HG03039 (cell line): ENCODE data around the gene GOLGA5.
"Not testable (repeated sequence)": the region's sequence is repeated elsewhere in the genome, so short reads cannot be mapped to it uniquely, and the experiment has no call there.

Experiments used
- ATAC-seq: cut with Tn5 transposase; IDR thresholded peaks from one replicate; pipeline ENCODE4 v1.9.1; 2021; ENCODE audit warnings: mild to moderate bottlenecking, moderate library complexity; ENCODE audit not compliant: unreplicated experiment

Gene GOLGA5

DNA sequence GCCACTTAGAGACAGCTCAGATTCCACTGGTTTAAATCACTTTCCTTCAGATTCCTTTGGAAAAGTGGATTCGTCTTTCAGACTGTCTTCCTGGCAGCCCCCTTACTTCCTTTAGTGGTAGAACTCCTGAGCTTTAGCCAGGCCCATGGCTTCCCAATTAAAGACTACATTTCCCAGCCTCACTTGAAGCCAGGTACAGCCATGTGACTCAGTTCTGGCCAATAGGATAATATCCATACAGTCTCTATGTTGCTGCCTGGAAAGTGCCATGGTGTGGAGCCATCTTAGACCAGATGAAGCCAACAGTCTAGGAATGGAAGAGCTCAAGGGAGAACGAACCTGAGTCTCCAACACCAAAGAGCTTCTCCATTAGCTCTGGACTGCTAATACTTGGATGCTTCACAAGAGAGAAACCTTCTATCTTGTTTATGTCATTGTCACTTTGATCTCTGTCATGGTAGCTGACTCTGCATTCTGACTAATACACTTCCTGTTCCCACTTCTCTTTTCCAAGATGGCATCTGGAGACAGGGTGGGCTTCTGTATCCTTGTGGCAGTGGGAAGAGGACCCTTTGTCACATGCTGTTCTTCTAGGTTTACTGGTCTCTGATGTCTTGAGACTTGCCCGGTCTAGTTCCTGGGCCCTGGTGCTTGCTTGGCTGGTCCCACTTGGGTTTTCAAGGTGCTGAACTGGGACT lies 15.1 kb upstream of the GOLGA5 start:
- not testable (repeated sequence) for ATAC-seq

DNA sequence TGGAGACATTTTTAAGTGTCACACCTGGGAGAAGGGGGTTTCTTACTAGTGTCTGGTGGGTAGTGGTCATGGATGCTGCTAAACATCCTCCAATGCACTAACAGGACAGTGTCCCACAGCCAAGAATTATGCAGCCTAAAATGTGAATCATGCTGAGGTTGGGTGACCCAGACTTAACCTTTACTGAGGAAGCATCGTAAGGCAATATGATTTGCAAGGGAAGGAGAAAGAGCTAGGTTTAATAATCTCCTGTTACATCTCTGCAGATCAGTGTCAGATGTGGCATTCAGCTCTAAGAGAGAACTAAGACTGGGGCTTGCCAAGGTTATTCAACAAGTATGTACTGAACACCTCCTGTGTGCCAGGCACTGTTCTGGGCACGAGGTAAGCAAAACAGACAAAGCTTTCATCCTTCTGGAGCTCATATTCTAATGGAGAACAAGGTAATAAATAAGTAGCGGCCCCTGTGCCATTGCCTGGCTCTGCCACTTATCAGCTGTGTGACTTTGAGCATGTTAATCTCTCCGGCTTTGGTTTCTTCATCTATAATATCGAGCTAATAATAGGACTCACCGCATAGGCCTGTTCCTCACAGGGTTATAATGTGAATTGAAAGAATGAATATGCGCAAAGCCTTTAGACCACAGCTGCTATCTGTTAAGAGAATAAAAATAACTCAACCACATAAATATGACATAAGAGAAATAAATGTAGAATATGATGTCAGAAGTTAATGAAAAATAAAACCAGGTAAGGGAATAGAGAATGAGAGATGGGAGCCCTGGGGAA lies 13.5 kb upstream of the GOLGA5 start:
- no peak for ATAC-seq

DNA sequence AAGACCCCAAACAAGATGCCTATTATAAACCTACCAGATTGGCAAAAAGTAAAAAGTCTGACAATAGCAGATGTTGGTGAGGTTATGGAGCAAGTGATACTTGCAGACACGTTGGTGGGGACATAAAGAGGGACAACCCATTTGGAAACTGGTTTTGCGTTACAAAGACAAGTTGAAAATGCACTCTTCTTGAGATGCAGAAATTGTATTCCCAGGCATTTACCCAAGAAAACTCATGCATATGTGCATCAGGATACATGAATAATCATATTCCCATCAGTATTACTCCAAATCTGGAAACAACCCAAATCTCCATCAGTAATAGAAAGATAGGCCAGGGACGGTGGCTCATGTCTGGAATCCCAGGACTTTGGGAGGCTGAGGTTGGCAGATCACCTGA lies 12.8 kb upstream of the GOLGA5 start:
- no peak for ATAC-seq

DNA sequence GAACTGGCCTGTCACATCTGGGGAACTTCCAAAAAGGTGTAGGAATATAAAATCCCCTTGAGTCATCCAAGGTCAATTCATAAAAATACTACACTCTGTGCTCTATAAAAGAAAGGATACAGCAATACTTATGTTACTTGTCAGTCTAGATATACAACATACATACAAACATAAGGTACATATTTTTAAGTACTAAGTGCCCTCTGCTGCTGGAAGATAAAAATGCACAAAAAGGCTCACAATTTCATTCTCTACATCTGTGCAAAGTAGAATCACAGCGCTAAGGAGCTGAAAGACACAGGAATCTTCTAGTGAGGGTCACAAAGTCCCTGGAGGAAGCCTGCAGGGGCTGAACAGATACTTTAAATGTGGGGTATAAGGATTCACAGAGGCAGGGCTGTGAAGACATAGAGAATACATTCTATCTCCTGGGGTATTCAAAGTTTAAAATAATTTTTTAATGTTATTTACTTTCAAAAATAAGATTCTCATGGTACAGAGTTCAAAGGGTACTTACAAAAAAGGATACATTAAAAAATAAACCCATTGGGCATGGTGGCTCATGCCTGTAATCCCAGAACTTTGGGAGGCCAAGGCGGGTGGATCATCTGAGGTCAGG lies 10.2 kb upstream of the GOLGA5 start:
- ATAC-seq = no peak

DNA sequence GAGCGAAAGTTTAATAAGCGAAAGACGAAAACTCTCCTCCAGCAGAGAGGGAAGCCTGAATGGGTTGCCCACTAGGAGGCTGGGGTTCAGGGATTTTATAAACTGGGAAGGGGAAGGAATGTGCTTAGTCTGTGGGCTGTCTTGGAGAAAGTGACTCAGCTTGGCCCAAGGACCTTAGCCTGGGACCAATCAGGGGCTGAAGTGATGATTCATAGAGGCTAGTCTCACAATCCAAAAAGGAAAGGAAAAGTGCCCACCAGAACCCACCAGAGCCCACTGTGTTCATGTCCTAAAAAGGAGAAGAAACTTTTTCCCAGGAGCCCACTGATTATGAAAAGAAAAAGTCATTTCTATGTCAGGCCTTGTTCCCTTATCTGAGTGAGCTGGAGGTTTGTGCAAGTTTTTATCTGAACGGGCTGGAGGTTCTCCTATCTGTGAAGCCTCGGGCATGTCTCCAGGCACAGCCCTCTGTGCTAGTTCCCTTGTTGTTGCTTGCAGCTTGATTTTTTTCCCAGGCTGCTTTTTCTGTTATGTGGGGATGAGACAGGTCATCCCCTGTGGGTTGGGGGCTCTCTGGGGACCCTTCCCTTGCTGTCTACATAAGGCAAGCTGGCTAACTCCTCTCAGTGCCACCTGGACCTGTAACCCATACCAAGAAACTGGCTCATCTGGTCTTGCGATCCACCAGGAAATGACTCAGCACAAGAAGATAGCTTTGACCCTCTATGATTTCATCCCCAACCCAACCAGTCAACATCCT lies 8.3 kb upstream of the GOLGA5 start:
- ATAC-seq = no peak

DNA sequence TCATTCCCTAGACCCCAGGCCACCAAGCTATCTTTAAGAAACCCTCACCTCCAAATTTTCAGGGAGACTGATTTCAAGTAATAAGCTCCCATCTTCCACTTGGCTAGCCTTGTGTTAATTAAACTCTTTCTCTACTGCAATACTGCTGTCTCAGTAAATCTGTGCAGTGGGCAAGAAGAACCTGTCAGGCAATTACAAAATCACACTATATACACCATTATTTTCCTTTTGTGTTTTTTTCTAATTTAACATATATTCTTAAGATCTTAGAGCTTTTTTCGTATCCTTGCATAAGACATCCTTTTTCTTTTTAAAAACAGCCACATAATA lies 7.7 kb upstream of the GOLGA5 start:
- ATAC-seq = no peak

DNA sequence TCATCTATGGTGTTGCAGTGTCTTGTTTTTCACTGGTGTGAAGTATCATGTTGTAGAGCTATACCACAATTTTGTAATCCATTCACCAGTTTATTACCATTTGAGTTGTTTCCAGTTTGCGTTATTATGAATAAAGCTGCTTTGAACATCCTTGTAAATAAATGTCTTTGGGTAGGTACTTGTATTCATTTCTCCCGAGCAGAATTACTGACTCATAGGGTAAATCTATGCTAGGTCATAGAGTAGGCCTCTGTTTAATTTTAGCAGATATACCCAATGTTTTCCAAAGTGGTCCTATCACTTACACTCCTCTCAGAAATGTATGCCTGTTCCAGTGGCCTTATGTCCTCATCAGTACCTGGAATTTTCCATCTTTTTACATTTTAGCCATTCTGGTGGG lies 6.6 kb upstream of the GOLGA5 start:
- ATAC-seq = no peak

DNA sequence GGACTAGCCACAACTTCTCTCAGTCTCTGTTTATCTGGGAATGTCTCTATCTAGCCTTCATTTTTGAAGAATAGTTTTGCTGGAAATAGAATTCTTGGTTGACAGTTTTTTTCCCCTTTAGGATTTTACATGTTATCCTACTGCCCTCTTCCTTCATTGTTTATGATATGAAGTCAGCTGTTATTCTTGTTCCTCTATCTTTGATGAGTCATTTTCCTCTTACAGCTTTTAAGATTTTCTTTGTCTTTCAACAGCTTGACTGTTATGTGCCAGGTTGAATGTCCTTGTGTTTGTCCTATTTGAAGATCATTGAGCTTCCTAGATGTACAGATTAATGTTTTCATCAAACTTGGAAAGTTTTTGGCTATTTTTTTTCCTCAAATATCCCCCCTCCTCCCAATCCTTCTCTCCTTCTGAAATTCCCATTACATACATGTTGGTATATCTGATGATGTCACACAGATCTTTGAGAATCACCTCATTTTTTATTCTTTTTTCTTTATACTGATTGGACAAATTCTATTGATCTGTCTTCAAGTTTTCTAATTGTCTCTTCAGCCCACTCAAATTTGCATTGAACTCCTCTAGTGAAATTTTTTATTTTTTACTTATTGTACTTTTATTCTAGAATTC lies 4.5 kb upstream of the GOLGA5 start:
- no peak for ATAC-seq

DNA sequence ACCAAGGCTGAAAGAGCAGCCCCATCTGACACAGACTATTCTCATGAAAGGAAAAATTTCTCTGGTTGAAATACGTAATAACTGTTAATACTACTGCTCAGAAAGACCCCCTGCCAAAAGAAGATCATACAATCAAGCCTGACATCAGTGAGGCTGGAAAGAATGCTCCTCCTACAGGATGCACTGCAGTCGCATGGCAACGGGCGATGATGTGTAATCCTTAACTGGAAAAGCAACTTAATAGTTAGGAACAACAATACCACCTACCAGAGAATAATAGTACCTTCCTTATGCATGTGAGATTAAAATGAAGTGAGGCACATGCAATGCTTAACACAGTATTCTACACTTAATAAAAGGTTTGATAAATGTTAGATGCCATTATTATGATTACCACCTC lies 1.2 kb upstream of the GOLGA5 start:
- ATAC-seq = no peak

DNA sequence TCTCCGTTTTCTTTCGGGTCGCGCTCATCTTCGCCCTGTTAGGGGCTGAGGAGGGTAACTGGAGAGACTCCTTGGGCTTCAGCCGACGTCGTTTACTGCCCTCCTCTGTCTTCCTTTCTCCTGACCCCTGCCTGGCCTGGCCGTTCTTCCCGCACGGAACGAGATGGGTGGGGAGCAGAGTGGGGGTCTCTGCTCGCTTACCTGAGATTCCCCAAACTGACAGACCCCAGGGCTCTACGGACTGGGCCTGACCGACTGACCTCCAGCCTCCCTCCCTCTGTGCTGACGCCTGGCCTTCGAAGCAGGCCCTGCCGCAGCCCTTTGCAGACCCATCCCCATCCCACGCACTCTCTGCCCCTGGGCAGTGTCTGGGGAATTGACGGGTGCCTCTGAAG lies 439 bp downstream of the GOLGA5 start:
- ATAC-seq = no peak

DNA sequence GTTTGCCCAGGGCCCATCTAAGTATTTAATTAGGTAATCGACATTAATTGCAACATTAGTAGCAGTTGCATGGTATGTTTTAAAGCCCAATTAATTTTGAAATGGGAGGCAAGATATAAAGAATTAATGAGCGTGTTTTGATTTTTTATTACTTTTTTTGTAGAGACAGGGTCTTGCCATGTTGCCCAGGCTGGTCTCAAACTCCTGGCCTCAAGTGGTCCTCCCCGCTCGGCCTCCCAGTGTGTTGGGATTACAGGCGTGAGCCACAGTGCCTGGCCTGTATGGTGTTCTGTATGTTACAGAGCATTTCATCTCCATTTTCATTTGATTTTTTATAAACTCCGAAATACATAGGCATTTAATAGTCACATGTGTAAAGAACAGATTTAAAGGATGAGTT lies 856 bp downstream of the GOLGA5 start:
- ATAC-seq = no peak

DNA sequence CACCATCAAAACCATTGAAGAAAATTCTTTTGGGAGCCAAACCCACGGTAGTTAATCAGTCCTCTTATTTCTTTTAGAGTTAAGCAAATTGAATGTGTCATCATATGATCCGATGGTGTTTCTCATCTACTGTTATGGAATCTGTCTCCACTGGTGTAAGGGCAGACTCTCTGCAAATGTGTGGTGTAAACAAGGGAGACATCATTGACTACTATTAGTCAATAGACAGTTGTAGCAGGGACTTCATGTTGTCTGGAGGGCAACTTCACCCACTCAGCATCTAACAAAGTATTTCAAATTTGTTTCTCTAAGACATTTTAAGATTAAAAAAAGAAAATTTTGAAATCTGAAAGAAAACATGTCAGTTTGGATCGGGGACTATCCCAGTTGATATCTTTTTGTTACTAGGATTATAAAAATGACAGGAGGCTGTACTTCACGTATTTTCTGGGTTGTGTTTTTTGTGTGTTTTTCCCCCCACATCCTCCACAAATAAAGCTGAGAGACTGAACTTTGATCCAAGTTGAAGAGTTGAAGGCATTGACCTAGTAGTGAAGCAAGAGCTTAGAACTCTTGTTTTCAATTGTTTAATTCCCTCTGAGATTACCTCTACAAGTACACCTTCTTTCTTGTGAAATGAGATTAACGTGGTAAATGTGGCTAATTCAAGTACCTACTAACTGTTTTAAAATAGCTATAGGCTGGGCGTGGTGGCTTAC lies 4.0 kb downstream of the GOLGA5 start:
- ATAC-seq = no peak

DNA sequence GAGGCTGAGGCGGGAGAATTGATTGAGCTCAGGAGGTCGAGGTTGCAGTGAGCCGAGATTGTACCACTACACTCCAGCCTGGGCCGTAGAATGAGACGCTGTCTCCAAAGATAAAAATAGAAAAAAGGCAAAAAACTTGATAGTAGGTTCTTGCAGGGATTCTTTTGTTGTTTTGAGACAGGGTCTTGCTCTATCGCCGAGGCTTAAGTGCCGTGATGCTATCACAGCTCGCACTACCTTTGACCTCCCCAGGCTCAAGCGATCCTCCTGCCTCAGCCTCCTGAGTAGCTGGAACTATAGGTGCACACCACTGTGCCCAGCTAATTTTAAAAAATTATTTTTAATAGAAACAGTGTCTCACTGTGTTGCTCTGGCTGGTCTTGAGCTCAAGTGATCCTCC lies 4.7 kb downstream of the GOLGA5 start:
- no peak for ATAC-seq

DNA sequence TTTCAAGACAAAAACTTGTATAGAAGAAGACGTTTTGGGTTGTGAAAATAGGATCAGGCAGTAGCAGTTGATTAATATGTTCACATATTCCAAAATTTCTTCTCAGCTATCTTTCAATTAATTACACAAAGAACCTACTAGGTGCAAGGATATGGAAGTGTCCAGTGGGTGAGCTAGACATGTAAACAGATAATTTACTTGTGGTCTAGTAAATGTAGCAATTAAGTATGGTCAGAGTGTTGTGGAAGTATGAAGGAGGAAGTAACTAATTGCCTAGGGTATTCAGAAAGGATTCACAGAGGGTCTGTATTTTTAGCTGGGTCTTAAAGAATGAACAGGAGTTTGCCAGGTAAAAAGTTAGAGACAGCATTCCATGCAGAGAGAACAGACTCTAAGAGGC lies 5.9 kb downstream of the GOLGA5 start:
- ATAC-seq = no peak

DNA sequence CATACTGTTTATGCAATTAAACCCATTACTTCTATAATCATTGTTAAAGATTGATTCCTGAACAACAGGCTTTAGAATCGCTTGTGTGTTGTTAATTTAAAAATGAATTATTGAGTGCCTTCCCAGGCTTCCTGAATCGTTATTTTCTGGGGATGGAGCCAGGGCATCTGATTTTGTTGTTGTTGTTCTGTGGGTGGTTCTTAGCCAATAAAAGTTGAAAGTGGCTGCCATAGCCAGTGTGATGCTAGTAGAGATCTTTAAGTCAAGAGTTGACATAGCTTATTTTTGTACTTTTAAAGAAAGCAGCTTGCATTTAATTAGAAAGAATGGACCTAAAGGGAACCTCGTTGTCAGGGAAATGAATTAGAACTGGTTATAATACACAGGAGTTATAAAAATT lies 6.4 kb downstream of the GOLGA5 start:
- ATAC-seq = no peak

DNA sequence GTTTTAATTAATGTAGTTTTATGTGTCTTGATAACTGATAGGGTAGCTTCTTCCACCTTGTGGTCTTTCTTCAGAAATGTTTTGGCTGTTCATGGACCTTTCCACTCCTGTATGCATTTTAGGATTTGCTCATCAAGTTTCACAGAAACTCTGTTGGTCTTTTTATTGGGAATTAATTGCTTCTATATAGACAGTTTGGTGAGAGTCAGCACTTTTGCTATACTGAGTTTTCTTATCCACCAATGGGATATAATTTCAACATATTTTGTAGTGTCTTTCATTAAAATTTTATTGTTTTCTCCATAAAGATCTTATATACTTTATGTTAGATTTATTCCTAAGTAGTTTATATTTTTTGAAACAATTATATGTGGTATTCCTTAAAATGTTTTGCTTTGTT lies 7.8 kb downstream of the GOLGA5 start:
- no peak for ATAC-seq

DNA sequence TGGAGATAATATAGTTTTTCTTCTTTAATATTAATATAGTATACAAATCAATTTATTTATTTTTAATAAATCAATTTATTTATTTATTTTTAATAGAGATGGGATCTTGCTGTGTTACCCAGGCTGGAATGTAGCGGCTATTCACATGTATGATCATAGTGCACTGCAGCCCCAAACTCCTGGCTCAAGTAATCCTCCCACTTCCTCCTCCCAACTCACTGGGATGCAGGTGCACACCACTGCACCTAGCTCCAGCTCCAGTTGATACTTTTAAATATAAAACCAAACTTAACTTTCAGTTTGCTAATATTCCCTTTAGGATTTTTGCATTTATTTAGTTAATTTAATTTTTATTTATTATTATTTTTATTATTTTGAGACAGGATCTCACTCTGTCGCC lies 8.6 kb downstream of the GOLGA5 start:
- ATAC-seq = no peak

DNA sequence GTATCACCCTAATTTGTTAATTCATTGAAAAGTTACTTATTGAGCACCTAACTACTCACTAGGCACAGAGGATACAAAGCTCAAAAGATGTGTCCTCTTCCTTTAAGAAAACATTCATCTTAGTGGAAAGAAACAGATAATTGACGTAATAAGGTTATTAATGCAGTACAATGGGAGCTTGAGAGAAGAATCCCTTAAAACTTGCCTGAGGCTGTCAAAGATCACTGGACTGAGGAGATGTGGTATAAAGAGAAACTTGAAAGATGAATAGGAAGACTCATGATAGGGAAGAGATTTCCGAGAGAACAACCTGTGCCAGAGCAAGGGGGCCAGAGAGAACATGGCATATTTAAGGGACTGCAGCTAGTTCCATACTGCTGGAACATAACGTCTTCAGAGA lies 19.1 kb downstream of the GOLGA5 start:
- ATAC-seq = no peak

DNA sequence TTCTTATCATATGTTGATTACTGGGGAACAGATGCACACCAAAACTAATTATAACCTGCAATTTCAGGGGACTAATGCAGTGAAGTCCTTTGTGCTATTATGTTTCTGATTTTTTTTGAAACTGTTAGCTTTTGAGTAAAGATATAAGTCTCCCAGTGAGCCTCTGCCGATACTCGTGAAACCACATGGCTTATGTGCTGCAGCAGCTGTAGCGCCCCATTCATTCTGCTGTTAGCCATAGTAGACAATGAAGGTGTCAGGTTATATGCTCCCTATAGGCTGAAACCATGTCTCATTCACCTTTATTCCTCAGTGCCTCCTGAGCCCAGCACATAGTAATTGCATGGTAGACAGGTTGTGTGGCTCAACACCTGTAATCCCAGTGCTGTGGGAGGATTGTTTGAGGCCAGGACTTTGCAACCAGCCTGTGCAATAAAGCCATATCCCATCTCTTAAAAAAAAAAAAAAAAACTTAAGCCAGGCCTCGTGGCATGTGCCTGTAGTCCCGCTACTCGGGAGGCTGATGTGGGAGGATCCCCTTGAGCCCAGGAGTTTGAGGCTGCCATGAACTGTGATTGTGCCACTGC lies 25.0 kb downstream of the GOLGA5 start:
- ATAC-seq = no peak
